HEK293 (cell line): Measurements from ENCODE around the gene DCUN1D1.

Experiments
- CTCF ChIA-PET: fragments of 350-600 bp; formaldehyde crosslinking; extraction: SDS; loops from one replicate; lab custom pipeline; 2021; ENCODE audit warnings: antibody characterized with exemption; lab: Yijun Ruan, JAX
- POLR2A ChIA-PET: fragments of 300-600 bp; formaldehyde crosslinking; extraction: SDS; loops from one replicate; lab custom pipeline; 2020; ENCODE audit warnings: antibody characterized with exemption, inconsistent platforms; lab: Yijun Ruan, JAX
- H3K27ac ChIP-seq: fragments of 200-500 bp; sonication (Bioruptor generic); 2 replicates; pipeline ENCODE4 v1.5.1; 2014; ENCODE audit warnings: low read depth, low read length, control low read depth, inconsistent platforms; ENCODE audit errors: extremely low read depth
- H3K36me3 ChIP-seq, 2 experiments: fragments of 200-500 bp in 1 of 2; sonication (Bioruptor generic) in 1 of 2; 1 replicate in 1 of 2; 2 replicates in 1 of 2; pipeline ENCODE4 v1.5.1; 2014 to 2017; ENCODE audit warnings: inconsistent platforms in 2 of 2, low read length in 2 of 2; ENCODE audit not compliant: control insufficient read depth in 2 of 2, insufficient read depth in 1 of 2
- H3K4me1 ChIP-seq: fragments of 200-500 bp; sonication (Bioruptor generic); 2 replicates; pipeline ENCODE4 v1.5.1; 2014; ENCODE audit warnings: mild to moderate bottlenecking, low read length, inconsistent platforms; ENCODE audit not compliant: control insufficient read depth, insufficient read depth
- H3K4me3 ChIP-seq: 2 replicates; pipeline ENCODE4 v1.5.1; 2011; ENCODE audit warnings: low read depth, mild to moderate bottlenecking, control low read depth, low read length, moderate library complexity
- H3K9me3 ChIP-seq: fragments of 200-500 bp; sonication (Bioruptor generic); 2 replicates; pipeline ENCODE4 v1.5.1; 2014; ENCODE audit warnings: low read depth, low read length, inconsistent platforms; ENCODE audit not compliant: control insufficient read depth, insufficient read depth
- ATF2 ChIP-seq: fragments of 450-650 bp; formaldehyde crosslinking; IDR thresholded peaks from 2 replicates; pipeline ENCODE4 v1.5.1; 2016; ENCODE audit warnings: missing biosample characterization, missing genetic modification characterization, low read depth
- BCL11A ChIP-seq: fragments of 450-650 bp; formaldehyde crosslinking; IDR thresholded peaks from 2 replicates; pipeline ENCODE4 v1.5.1; 2016; ENCODE audit warnings: low read depth, missing biosample characterization, missing genetic modification characterization
- GLIS1 ChIP-seq: fragments of 450-650 bp; formaldehyde crosslinking; IDR thresholded peaks from 2 replicates; pipeline ENCODE4 v1.5.1; 2016; ENCODE audit warnings: missing biosample characterization, missing genetic modification characterization
- HOXD13 ChIP-seq: sonication (generic); formaldehyde crosslinking; IDR thresholded peaks from 2 replicates; pipeline ENCODE4 v1.8.0; 2022; ENCODE audit warnings: missing genetic modification reagents, borderline replicate concordance
- KLF1 ChIP-seq: fragments of 450-650 bp; formaldehyde crosslinking; IDR thresholded peaks from 2 replicates; pipeline ENCODE4 v1.5.1; 2016; ENCODE audit warnings: missing biosample characterization, missing genetic modification characterization
- KLF16 ChIP-seq: fragments of 450-650 bp; formaldehyde crosslinking; IDR thresholded peaks from 2 replicates; pipeline ENCODE4 v1.5.1; 2017; ENCODE audit warnings: missing biosample characterization, missing genetic modification characterization
- KLF9 ChIP-seq: fragments of 450-650 bp; formaldehyde crosslinking; IDR thresholded peaks from 2 replicates; pipeline ENCODE4 v1.5.1; 2016; ENCODE audit warnings: missing biosample characterization, missing genetic modification characterization, low read depth
- SCRT1 ChIP-seq: fragments of 450-650 bp; formaldehyde crosslinking; IDR thresholded peaks from 2 replicates; pipeline ENCODE4 v1.5.1; 2016; ENCODE audit warnings: missing biosample characterization, missing genetic modification characterization, borderline replicate concordance
- SP7 ChIP-seq: fragments of 450-650 bp; formaldehyde crosslinking; IDR thresholded peaks from 2 replicates; pipeline ENCODE4 v1.5.1; 2016; ENCODE audit warnings: missing biosample characterization, missing genetic modification characterization
- ZFP3 ChIP-seq: fragments of 450-650 bp; formaldehyde crosslinking; IDR thresholded peaks from 2 replicates; pipeline ENCODE4 v1.5.1; 2016; ENCODE audit warnings: low read depth, missing biosample characterization, missing genetic modification characterization
- ZFP37 ChIP-seq: fragments of 450-650 bp; formaldehyde crosslinking; IDR thresholded peaks from 2 replicates; pipeline ENCODE4 v1.5.1; 2016; ENCODE audit warnings: missing biosample characterization, missing genetic modification characterization
- ZNF10 ChIP-seq: fragments of 450-650 bp; formaldehyde crosslinking; IDR thresholded peaks from 2 replicates; pipeline ENCODE4 v1.5.1; 2017; ENCODE audit warnings: missing biosample characterization, missing genetic modification characterization
- ZNF114 ChIP-seq: fragments of 450-650 bp; formaldehyde crosslinking; IDR thresholded peaks from 2 replicates; pipeline ENCODE4 v1.5.0; 2017; ENCODE audit warnings: missing biosample characterization, missing genetic modification characterization
- ZNF184 ChIP-seq: fragments of 450-650 bp; IDR thresholded peaks from 2 replicates; pipeline ENCODE4 v1.5.1; 2018; ENCODE audit warnings: missing biosample characterization, mild to moderate bottlenecking, missing genetic modification characterization
- ZNF202 ChIP-seq: fragments of 450-650 bp; formaldehyde crosslinking; IDR thresholded peaks from 2 replicates; pipeline ENCODE4 v1.5.1; 2016; ENCODE audit warnings: missing biosample characterization, missing genetic modification characterization, borderline replicate concordance
- ZNF211 ChIP-seq: fragments of 450-650 bp; formaldehyde crosslinking; IDR thresholded peaks from 2 replicates; pipeline ENCODE4 v1.5.1; 2016; ENCODE audit warnings: low read depth, missing biosample characterization, missing genetic modification characterization
- ZNF335 ChIP-seq: fragments of 450-650 bp; formaldehyde crosslinking; conservative IDR thresholded peaks from 2 replicates; pipeline ENCODE4 v1.5.1; 2016; ENCODE audit warnings: missing biosample characterization, missing genetic modification characterization
- ZNF394 ChIP-seq: fragments of 450-650 bp; formaldehyde crosslinking; IDR thresholded peaks from 2 replicates; pipeline ENCODE4 v1.5.1; 2016; ENCODE audit warnings: missing biosample characterization, missing genetic modification characterization, mild to moderate bottlenecking, moderate library complexity, borderline replicate concordance
- ZNF48 ChIP-seq: fragments of 450-650 bp; formaldehyde crosslinking; IDR thresholded peaks from 2 replicates; pipeline ENCODE4 v1.5.1; 2016; ENCODE audit warnings: missing biosample characterization, missing genetic modification characterization
- ZNF488 ChIP-seq: fragments of 450-650 bp; formaldehyde crosslinking; IDR thresholded peaks from 2 replicates; pipeline ENCODE4 v1.5.1; 2016; ENCODE audit warnings: missing biosample characterization, missing genetic modification characterization
- TF ChIP-seq, protein P1 (sequence below): fragments of 450-650 bp; formaldehyde crosslinking; IDR thresholded peaks from 2 replicates; pipeline ENCODE4 v1.5.1; 2016; ENCODE audit warnings: missing biosample characterization, missing genetic modification characterization
- TF ChIP-seq, protein P2 (sequence below): fragments of 450-650 bp; formaldehyde crosslinking; IDR thresholded peaks from 2 replicates; pipeline ENCODE4 v1.5.1; 2016; ENCODE audit warnings: missing biosample characterization, missing genetic modification characterization, low read depth
- TF ChIP-seq, protein P3 (sequence below): fragments of 450-650 bp; formaldehyde crosslinking; IDR thresholded peaks from 2 replicates; pipeline ENCODE4 v1.5.1; 2016; ENCODE audit warnings: missing biosample characterization, missing genetic modification characterization

Gene DCUN1D1

DNA sequence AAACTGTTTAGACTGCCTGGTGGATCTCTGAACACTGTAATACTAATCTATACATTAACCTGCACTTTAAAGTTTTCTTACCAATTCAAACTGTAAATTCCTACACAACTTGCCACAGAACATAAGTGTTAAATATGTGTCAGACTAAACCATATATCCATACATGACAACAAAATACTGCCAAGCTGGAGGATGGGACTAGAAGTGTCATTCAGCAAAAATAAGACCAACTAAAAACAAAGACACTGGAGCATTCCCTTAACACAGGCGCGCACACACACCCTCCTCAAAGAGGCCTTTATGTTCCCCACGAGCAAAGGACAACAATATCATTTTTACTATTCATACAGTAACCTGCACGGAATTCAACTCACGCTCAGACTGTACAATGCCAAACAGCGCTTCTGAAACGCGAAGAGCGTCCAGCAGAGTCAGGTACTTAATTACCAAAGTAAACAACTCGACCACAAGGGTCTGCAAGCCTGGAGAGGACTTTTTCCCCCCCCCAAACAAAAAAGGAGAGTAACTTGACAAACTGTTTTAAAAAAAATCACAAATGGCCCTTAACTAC, 1.1 kb downstream of the DCUN1D1 start:
- POLR2A ChIA-PET, result no interaction called here
- Histone ChIP-seq H3K9me3 (no peaks in the 10 kb centered on the region), H3K27ac (no peak overlapping the region; the same call in 1 of the 2 replicates), H3K4me3 (peak overlapping the region; percentile 86), H3K36me3 (no peaks in the 10 kb centered on the region), H3K4me1 (peaks cover 2% of the 10 kb centered on the region; the same call in 1 of the 2 replicates)
- TF ChIP-seq ZNF211 (tag by site-specific recombination) (no peak), KLF1 (no peak), ZNF335 (tag by site-specific recombination) (0 out of 2 replicates have a peak, but pooled peaks have one; percentile 15), HOXD13 (CRISPR knock-in tag) (no peak)
- TF ChIP-seq, protein P1, sequence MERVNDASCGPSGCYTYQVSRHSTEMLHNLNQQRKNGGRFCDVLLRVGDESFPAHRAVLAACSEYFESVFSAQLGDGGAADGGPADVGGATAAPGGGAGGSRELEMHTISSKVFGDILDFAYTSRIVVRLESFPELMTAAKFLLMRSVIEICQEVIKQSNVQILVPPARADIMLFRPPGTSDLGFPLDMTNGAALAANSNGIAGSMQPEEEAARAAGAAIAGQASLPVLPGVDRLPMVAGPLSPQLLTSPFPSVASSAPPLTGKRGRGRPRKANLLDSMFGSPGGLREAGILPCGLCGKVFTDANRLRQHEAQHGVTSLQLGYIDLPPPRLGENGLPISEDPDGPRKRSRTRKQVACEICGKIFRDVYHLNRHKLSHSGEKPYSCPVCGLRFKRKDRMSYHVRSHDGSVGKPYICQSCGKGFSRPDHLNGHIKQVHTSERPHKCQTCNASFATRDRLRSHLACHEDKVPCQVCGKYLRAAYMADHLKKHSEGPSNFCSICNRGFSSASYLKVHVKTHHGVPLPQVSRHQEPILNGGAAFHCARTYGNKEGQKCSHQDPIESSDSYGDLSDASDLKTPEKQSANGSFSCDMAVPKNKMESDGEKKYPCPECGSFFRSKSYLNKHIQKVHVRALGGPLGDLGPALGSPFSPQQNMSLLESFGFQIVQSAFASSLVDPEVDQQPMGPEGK (tag by site-specific recombination), result 0 out of 2 replicates have a peak, but pooled peaks have one; percentile 38
- TF ChIP-seq, protein P2, sequence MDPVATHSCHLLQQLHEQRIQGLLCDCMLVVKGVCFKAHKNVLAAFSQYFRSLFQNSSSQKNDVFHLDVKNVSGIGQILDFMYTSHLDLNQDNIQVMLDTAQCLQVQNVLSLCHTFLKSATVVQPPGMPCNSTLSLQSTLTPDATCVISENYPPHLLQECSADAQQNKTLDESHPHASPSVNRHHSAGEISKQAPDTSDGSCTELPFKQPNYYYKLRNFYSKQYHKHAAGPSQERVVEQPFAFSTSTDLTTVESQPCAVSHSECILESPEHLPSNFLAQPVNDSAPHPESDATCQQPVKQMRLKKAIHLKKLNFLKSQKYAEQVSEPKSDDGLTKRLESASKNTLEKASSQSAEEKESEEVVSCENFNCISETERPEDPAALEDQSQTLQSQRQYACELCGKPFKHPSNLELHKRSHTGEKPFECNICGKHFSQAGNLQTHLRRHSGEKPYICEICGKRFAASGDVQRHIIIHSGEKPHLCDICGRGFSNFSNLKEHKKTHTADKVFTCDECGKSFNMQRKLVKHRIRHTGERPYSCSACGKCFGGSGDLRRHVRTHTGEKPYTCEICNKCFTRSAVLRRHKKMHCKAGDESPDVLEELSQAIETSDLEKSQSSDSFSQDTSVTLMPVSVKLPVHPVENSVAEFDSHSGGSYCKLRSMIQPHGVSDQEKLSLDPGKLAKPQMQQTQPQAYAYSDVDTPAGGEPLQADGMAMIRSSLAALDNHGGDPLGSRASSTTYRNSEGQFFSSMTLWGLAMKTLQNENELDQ (tag by site-specific recombination), result no peak
- TF ChIP-seq, protein P3, sequence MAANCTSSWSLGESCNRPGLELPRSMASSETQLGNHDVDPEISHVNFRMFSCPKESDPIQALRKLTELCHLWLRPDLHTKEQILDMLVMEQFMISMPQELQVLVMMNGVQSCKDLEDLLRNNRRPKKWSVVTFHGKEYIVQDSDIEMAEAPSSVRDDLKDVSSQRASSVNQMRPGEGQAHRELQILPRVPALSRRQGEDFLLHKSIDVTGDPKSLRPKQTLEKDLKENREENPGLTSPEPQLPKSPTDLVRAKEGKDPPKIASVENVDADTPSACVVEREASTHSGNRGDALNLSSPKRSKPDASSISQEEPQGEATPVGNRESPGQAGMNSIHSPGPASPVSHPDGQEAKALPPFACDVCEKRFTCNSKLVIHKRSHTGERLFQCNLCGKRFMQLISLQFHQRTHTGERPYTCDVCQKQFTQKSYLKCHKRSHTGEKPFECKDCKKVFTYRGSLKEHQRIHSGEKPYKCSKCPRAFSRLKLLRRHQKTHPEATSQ (tag by site-specific recombination), result no peak
- CTCF ChIA-PET, result interaction anchor here (0.6 to 0.9 kb wide), 3 partner anchors 31 to 330 kb away, joined by 3 to 5 read pairs (median 3); no protein-coding TSS in a partner anchor

GRCh38 chr3:182978387-182978786, 2.0 kb downstream of the DCUN1D1 start:
- Histone ChIP-seq H3K4me3 (peak overlapping the region; percentile 86), H3K4me1 (peaks cover 2% of the 10 kb centered on the region; the same call in 1 of the 2 replicates), H3K27ac (no peak overlapping the region), H3K36me3 (no peaks in the 10 kb centered on the region), H3K9me3 (no peaks in the 10 kb centered on the region)
- POLR2A ChIA-PET, result interaction anchor here (0.7 kb wide), 2 partner anchors 59 to 294 kb away, joined by 6 read pairs; no protein-coding TSS in a partner anchor
- CTCF ChIA-PET, result interaction anchor here (0.6 to 0.9 kb wide), 2 partner anchors 30 to 206 kb away, joined by 3 to 5 read pairs; no protein-coding TSS in a partner anchor
- TF ChIP-seq SP7 (tag by site-specific recombination) (no peak), ZNF202 (tag by site-specific recombination) (no peak)

DNA sequence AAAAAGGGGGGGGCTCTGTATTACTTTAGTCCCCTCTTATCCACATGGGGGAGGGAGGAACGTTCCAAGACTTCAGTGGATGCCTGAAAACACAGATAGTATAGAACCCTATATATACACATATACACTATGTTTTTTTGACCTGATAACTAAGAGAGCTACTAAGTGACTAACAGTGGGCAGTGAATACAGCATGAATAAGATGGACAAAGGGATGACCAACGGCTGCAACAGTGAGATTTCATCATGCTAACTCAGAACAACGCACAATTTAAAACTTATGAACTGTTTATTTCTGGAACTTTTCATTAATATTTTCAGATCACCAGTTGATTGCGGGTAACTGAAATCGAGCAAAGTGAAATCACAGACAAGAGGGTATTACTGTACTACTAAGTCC, 7.3 kb downstream of the DCUN1D1 start:
- no peaks in the 10 kb centered on the region for H3K9me3 ChIP-seq
- H3K36me3 ChIP-seq, result no peaks in the 10 kb centered on the region
- H3K4me1 ChIP-seq, result peaks cover 5% of the 10 kb centered on the region; the same call in 1 of the 2 replicates
- no peak overlapping the region for H3K27ac ChIP-seq
- CTCF ChIA-PET, result no interaction called here
- no peak overlapping the region for H3K4me3 ChIP-seq
- POLR2A ChIA-PET, result no interaction called here
- TF ChIP-seq ZNF48 (tag by site-specific recombination), result no peak
- no peak for TF ChIP-seq BCL11A
- TF ChIP-seq SCRT1, result no peak
- no peak for TF ChIP-seq GLIS1 (tag by site-specific recombination)
- no peak for TF ChIP-seq KLF16 (tag by site-specific recombination)
- no peak for TF ChIP-seq ZNF488
- TF ChIP-seq KLF9, result no peak
- no peak for TF ChIP-seq ZFP3 (tag by site-specific recombination)
- no peak for TF ChIP-seq ZFP37 (tag by site-specific recombination)
- TF ChIP-seq ZNF10 (tag by site-specific recombination), result no peak
- TF ChIP-seq ZNF114 (tag by site-specific recombination), result no peak
- TF ChIP-seq ATF2, result no peak
- no peak for TF ChIP-seq ZNF184 (tag by site-specific recombination)
- TF ChIP-seq ZNF394, result no peak
